NCI-H774 (cell line): ENCODE data around the gene N4BP2L1.

ENCODE experiments used
- DNase-seq: peaks from one replicate; lab custom pipeline; 2025; lab: John Stamatoyannopoulos, UW

N4BP2L1 gene

DNA sequence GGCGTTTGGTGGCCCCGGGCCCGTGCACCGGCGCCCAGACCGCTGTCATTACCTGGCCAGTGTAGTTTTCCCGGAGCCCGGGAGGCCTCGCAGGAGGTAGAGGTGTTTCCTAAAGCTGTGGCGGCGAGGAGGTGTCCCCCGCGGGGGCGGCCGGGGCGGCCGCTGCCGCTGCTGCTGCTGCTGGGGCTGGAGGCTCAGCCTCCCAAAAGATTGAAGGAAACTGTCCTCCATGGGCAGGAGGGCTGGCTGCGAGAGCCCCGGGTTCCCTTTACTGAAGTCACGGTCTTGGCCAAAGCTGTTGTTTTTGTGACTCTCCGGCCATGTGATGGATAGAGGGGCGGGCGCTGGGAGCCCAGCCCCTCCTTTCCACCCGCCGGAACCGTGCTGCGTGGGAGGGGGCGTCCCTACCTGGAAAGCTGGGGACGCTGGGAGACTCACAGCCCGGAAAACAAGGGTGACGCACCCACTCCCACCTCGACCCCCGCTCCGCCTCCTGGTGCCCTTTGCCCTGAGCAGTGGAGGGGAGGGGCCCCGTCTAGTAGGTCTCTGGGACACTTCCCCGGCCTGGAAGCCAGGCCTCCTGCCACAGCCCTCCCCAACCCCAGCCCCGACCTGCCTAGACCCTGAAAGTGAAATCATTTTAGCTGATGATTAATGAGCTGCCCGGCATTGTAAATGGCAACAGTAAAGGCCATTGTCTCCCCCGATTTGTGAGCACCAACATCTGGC lies at the start of gene N4BP2L1:
Gene N4BP2L1 (minus strand): TSS at position 279 of the 729 bp plus-strand sequence. CDS start 48 bp downstream, at position 231.
- DNase-seq: no peak

DNA sequence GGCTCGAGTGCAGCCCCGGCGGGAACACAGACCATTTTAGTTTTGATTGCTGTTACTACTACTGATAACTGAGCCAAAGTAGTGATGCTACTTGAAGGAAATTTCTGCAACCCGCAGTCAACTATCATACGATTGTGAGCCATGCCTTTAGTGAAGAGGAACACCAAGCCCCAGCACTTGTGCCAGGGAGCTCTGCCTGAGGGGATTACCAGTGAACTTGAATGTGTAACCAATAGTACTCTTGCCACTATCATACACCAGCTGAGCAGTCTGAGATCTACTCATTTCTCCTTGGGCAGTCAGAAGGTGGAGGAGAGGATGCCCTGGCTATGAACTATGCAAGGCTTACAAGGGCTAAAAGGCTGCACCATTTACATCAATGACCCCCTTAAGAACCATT lies 49.0 kb upstream of the N4BP2L1 start:
- DNase-seq: no peak

DNA sequence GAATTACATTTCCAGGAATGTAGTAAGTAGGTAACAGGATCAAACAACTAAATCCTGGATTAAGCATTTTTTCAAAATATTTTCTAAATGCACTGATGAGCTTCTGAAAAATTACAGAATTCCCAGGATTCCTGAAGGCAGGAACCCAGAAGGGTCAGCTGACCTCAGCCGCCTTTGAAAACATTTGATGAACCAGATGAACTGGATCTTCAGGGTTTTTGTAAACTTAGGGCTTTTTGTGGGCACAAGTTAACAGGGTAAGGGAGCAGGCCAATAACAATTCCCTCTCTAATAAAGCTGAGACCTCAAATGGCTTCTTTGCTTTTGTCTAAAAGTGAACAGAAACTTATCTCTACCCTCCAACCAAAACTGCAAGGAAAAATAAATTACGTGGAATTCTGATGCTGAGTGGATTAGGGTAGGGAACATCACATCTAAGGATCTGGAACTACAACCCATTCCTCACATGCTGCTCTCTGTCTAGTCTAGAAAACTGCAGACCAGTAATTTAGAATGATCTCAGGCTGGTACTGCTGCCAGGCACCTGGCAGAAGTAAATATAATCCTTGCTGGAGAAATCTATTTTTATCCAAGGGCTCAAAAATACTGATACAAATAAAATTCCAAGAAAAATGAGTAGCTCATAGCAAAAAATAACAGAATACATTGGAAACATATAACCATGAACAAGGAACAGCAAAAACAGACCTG lies 48.2 kb upstream of the N4BP2L1 start:
- DNase-seq: no peak

- no peak for DNase-seq
These were observed 47.3 kb upstream of the N4BP2L1 start for GRCh38 chr13:32474999-32475792.

DNA sequence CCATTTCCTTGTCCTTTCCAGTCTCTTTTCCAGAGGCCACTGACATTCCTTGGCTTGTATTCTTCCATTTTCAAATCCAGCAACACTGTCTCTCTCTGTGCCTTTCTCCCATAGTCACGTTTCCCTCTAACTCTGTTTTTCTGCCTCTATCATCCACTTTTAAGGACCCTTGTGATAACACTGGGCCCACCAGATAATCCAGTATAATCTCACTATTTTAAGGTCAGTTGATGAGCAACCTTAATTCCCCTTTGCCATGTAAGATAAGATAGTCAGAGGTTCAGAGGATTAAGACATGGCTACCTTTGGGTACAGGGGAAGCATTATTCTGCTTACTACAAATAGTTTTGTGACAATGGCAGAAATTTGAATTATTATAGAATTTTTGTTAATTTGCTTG lies 45.7 kb upstream of the N4BP2L1 start:
- DNase-seq: no peak

GRCh38 chr13:32472194-32472621 lies 44.3 kb upstream of the N4BP2L1 start:
- no peak for DNase-seq

- no peak for DNase-seq
These were observed 43.4 kb upstream of the N4BP2L1 start for GRCh38 chr13:32471187-32471922.

- no peak for DNase-seq
These were observed 40.7 kb upstream of the N4BP2L1 start for GRCh38 chr13:32468502-32469142.

DNA sequence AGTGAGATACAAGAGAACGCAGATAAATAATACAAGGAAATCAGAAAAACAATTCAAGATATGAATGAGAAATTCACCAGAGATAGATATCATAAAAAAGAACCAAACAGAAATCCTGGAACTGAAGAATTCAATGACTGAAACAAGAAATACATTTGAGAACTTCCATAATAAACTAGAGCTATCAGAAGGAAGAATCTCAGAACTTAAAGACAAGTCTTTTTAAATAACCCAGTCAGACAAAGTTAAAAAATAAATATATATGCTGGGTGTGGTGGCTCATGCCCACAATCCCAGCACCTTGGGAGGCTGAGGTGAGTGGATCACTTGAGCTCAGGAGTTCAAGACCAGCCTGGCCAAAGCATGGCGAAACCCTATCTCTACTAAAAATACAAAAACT lies 28.7 kb upstream of the N4BP2L1 start:
- no peak for DNase-seq

DNA sequence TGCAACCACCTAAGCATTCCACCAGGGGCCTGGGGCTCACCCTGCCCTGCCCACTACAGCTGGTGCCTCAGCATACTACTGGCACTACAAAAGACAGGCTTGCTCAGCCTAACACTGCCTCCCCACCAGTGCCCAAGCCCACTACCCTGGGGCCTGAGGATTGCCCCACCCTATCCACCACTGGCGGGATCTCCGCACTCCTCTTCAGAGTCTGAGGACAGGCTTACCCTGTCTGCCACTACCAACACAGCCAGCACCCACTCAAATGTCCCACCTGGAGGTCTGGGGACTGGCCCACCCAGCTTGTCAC lies 27.6 kb upstream of the N4BP2L1 start:
- no peak for DNase-seq

DNA sequence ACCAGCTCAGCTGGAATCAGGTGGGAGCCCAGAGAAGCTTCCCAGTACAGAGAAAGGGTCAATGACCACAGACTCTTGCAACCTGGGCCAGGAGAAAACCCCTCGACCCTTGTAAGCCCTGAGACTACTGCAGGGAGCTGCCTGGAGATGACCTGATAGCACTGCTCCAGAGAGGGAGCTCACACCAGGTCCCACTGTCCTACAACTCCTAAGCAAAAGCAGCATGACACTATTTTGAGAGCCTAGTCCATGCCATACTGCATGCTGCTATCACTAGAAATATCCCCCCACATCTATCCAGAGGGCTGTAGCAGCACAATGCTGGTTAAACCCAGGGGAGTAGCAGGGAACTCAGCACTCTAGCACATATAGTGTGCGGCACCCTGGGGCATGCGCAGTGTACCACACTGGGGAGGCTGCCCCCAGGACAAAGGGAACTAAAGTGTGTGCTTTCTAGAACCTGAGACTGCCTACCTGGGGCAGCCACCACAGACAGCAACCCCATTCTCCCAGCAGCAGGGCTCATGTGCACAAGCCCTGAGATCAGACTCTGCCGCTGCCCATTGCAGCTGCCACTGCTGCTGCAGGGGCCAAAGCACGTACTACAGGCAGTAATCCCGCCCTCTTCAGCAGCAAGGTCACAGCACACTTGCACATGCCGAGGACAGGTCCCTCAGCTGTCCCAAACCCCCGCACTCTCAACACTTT lies 27.1 kb upstream of the N4BP2L1 start:
- no peak for DNase-seq

DNA sequence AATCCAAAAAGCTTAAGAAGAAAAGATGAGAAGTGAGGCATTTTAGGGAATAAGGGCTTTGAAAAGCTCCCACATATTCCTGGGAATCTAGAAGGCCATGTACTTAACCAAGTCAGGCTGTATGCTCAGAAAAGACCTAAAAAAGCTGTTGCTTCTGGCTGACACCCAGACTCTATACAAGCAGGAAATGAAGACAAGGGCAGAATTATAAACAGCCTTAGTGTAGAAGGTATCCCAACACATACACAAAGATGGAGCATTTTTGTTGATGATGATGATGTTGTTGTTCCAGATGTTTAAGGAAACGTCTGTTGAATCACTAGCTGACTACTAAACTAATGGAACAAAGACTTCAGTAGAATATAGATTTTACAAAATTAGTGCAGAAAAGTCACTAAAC lies 26.1 kb upstream of the N4BP2L1 start:
- DNase-seq: no peak

- no peak for DNase-seq
These were observed 21.0 kb upstream of the N4BP2L1 start for GRCh38 chr13:32448972-32449371.

DNA sequence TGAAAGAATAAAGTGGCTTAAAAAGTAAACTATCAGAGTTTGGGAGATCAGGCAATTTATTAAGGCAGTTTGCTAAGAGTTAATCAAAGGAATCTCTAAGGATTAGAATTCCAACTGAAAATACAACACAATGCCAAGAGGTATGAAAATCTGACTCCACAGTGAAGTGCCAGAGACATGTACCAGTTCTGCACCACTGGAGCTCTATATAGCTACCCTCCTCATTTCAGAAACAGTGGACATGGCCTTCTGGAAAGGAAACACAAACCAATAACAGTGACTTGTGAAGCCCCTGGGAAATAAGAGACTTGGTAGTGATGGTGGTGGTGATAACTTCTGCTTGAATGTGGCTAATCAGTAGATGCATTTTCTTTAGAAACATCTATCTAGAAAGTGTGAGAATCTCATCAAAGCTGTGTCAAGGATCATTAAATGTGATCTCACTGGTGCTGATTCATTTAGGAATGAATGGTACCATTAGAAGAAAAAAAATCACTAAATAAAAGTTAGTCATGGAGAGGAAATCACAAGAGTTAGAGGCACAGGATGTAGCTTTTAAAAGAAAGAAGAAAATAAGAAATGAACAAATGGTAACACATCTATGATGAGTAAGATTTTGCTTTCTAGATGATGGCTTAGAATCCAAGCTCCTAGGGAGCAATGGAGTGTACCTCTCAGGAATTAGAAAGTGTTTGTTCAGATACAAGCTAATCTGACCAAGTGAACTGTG lies 20.1 kb upstream of the N4BP2L1 start:
- no peak for DNase-seq

DNA sequence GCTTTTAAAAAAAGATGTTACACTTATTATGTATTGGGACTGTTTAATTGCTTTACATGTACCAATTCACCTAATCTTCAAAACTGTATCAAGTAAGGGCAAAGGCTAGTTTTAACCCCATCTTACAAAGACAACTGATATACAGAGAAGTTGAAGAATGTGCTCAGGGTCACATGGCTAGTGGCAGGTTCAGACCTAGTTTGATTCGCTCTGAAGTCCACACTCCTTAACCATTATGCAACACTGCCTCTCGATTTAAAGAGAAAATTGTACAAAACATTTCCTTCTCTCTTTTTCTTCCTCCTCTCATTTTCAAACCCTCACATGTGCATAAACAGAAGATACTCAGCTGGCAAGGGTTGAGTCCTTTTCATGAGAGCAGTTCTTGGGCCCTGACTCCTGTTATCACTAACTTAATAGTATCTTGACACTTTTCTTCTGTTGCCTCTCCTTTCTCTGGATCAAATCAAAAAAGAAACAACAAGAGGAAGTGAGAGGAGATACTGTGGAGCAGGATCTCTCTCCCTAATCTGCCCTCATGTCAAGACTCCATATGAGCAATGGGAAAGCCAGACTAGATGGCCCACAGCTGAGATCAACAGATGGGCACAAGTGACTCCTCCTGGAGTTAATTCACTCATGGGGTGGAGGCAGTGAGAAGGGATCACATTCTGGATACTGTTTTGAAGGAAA lies 19.0 kb upstream of the N4BP2L1 start:
- no peak for DNase-seq

GRCh38 chr13:32446220-32446619 lies 18.3 kb upstream of the N4BP2L1 start:
- DNase-seq: no peak

- no peak for DNase-seq
These were observed 17.5 kb upstream of the N4BP2L1 start for GRCh38 chr13:32445461-32445860.

DNA sequence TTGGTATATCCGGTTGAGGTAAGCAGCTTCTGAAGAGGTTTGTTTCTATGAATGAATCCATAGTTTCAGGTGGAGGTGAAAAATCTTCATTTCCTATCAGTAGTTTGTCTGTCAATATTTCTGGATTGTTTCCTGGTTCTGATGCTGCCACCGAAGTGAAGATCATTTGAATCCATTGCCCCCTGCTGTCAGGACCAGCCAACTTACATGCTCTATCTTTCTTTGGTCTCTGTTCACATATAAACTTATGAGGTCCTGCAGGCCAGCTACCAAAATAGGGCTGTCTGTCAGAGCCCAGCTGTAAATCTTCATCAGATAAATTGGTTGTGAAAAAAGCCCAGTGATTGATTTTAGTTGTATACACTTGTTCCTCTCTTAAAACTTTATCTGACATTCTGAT lies 15.2 kb upstream of the N4BP2L1 start:
- no peak for DNase-seq

- no peak for DNase-seq
These were observed 10.9 kb upstream of the N4BP2L1 start for GRCh38 chr13:32438871-32439270.

DNA sequence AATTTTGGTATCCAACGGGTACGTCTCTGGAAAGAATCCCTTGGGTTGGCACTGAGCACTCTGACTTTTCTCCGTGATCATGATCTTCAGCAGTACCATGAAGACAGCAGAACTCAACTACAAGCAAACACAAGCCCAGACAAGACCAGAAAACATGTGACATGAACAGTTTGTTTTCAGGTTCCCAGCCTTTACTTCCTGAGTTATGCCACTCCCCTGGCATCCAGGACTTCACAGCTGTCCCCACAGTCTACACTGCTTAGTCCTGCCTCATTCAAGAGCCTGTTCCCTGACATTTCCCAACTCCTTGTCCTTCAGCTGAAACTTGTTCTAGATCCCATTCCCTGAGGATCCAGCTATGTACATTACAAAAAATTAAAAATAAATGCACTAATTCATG lies 4.9 kb upstream of the N4BP2L1 start:
- DNase-seq: no peak
